Measurements from ENCODE around the gene ZCRB1.

The ZCRB1 gene

GRCh38 chr12:42267413-42268190 is 58.3 kb downstream of the ZCRB1 start:
- TF ChIP-seq ISL1 (CRISPR knock-in tag; IDR thresholded peaks at IDR 0.05), result no peak
- TF ChIP-seq RARB (CRISPR knock-in tag; IDR thresholded peaks at IDR 0.05), result no peak
- no peak for TF ChIP-seq SNAI2 (CRISPR knock-in tag; IDR thresholded peaks at IDR 0.05)
- no peak for TF ChIP-seq CSDC2 (CRISPR knock-in tag; IDR thresholded peaks at IDR 0.05)
- TF ChIP-seq ESRRG (CRISPR knock-in tag; IDR thresholded peaks at IDR 0.05), result no peak
- ATAC-seq, result no peak

- TF ChIP-seq ZNF565 (CRISPR knock-in tag; conservative IDR thresholded peaks at IDR 0.05; ENCODE audit: low read depth) (no peak), CSDC2 (CRISPR knock-in tag; IDR thresholded peaks at IDR 0.05) (no peak), TOX (CRISPR knock-in tag; IDR thresholded peaks at IDR 0.05; ENCODE audit: borderline replicate concordance) (no peak), ESRRG (CRISPR knock-in tag; IDR thresholded peaks at IDR 0.05) (no peak), RARB (CRISPR knock-in tag; IDR thresholded peaks at IDR 0.05) (no peak), POU6F1 (CRISPR knock-in tag; IDR thresholded peaks at IDR 0.05; ENCODE audit: borderline replicate concordance, low read depth) (no peak), PATZ1 (CRISPR knock-in tag; IDR thresholded peaks at IDR 0.05; ENCODE audit: borderline replicate concordance) (no peak), TCF4 (CRISPR knock-in tag; IDR thresholded peaks at IDR 0.05; ENCODE audit: borderline replicate concordance) (no peak), ZC3H10 (CRISPR knock-in tag; IDR thresholded peaks at IDR 0.05) (no peak), TSHZ2 (CRISPR knock-in tag; IDR thresholded peaks at IDR 0.05) (no peak)
- no peak for ATAC-seq
Observed at GRCh38 chr12:42266579-42267230, 59.2 kb downstream of the ZCRB1 start.

GRCh38 chr12:42262271-42262670 is 63.6 kb downstream of the ZCRB1 start:
- ATAC-seq, result no peak
- no peak for TF ChIP-seq SNAI2 (CRISPR knock-in tag; IDR thresholded peaks at IDR 0.05)
- no peak for TF ChIP-seq TOX (CRISPR knock-in tag; IDR thresholded peaks at IDR 0.05; ENCODE audit: borderline replicate concordance)
- TF ChIP-seq ZNF70 (CRISPR knock-in tag; IDR thresholded peaks at IDR 0.05), result no peak
- TF ChIP-seq CREB5 (CRISPR knock-in tag; IDR thresholded peaks at IDR 0.05; ENCODE audit: low read depth), result no peak
- TF ChIP-seq ISL1 (CRISPR knock-in tag; IDR thresholded peaks at IDR 0.05), result no peak
- TF ChIP-seq CSDC2 (CRISPR knock-in tag; IDR thresholded peaks at IDR 0.05), result no peak
- TF ChIP-seq RARB (CRISPR knock-in tag; IDR thresholded peaks at IDR 0.05), result no peak
- no peak for TF ChIP-seq POU6F1 (CRISPR knock-in tag; IDR thresholded peaks at IDR 0.05; ENCODE audit: borderline replicate concordance, low read depth)
- TF ChIP-seq ZFP30 (CRISPR knock-in tag; IDR thresholded peaks at IDR 0.05), result no peak
- no peak for TF ChIP-seq ZC3H10 (CRISPR knock-in tag; IDR thresholded peaks at IDR 0.05)
- no peak for TF ChIP-seq OSR1 (CRISPR knock-in tag; IDR thresholded peaks at IDR 0.05)
- no peak for TF ChIP-seq ARNTL (CRISPR knock-in tag; IDR thresholded peaks at IDR 0.05; ENCODE audit: borderline replicate concordance, low read depth)
